Stimulated activated CD4-positive, alpha-beta T cell treated with anti-CD3 and anti-CD28 coated beads, TNF-alpha, amount 100 ng/mL, for 48 hours (primary cell): ENCODE measurements around the gene CREB5.
"Not testable (repeated sequence)": the region's sequence is repeated elsewhere in the genome, so short reads cannot be mapped to it uniquely, and the experiment has no call there.

Source experiments
- DNase-seq, 3 donors: peaks; one replicate each; pipeline ENCODE4 v3.0.0-alpha.2; 2020; ENCODE audit warnings: low read depth in 3 of 3

Gene CREB5

DNA sequence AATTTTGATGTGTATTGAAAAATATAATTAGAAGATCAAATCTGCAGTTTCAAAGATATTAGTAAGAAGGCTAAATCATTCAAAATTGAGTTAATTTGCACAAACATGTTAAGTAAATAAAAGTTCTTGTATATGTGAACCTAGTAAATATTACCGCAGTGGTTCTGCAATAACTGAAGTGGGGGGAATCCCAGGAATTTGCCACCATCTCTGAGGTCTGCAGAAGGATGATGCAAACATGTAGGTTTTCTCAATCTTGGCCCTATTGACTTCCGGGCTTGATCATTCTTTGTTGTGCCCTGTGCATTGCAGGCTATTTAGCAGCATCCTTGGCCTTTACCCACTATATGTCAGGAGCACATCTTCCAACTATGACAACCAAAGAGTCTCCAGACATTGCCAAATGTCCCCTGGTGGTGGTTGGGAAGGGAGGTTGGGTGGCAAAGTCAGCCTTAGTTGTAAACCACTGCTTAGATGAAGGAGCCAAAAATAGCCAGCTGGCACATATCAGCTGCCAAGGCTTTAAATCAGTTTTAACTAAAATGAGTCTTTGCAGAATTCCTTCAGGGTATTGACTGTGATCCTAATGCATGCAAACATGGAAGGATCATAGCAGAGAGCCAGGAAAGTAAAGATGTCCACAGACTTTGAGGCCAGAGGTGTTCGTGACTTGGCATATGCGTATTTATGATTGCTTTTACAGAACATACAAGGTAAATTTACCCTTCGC, 399.5 kb downstream of the CREB5 start:
- DNase-seq = no peak

DNA sequence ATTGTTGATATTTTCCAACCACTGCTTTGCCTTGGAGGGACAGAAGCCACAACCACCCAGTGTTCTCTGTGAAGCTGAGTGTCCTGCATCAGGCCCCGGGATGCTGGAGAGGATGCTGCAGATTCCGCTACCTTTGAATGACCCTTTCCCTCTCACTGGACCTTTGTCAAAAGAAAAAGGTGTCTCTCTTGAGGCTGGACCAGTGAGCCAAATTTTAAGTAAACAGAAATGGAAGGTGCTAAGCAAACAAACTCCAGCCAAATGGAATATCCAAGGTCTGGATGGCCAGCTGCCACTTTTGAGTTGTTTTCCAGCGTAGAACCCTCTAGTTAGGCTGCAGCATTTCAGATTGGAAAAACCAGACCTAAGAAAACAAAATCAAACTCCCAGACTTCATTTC, 400.3 kb downstream of the CREB5 start:
- DNase-seq = no peak

DNA sequence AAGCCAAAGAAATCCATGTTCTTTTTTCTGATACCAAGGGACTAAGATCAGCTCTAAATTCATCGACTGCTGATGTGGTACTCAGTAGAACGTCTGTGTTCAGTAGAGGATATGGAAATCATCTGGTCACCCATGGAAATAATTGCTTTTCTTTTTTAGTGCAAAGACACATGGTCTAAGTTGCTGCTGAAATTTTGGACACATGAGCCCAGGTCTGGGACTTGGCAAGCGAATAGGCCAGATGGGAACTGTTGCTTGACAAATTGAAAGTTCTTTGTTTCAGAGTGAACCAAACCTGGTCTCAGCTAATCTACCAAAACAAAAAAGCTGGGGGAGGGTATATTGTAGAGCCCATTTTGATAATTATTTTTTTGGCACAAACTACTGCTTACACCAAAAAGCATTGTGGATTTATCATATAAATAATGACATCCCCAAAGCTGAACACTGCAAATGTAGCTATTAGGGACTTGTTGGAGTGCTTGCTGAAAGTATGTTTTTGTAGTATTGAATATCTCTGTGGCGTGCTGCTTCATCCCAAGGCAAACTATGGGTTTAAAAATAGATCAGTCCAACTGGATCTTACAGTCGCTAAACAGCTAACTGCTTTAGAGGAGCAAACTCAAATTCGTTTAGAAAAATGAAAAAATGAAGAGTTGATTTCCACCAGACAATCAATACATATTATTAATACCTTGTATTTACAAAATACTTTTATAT, 401.1 kb downstream of the CREB5 start:
- no peak for DNase-seq

DNA sequence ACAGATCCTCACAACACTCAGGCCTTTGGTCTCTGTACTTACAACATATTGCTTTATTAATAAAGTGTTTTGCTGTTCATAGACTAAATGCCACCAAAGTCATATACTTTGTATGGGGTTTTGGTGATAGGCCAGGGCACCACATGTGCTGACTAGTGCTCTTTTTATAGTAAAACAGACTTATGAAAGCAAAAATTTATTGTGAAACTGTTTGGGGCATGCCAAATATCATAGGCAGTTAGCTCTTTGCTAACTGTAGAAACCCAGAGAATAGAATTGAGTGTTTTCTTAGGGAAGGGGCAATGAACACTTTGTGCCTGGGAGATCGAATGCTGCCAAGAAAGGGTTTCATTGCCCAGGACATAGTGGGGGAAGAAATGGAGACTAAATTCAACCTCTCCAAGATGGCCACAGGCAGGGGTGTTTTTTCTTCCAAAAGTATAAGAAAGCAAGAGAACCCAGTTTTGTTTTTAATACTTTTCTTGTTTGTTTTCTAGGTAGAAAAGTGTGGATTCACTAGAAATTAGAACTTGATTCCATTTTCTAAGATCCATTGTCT, 403.1 kb downstream of the CREB5 start:
- no peak for DNase-seq

- no peak for DNase-seq
Observed at GRCh38 chr7:28815928-28816373, 403.6 kb downstream of the CREB5 start.

GRCh38 chr7:28818996-28819395, 406.7 kb downstream of the CREB5 start:
- no peak for DNase-seq

DNA sequence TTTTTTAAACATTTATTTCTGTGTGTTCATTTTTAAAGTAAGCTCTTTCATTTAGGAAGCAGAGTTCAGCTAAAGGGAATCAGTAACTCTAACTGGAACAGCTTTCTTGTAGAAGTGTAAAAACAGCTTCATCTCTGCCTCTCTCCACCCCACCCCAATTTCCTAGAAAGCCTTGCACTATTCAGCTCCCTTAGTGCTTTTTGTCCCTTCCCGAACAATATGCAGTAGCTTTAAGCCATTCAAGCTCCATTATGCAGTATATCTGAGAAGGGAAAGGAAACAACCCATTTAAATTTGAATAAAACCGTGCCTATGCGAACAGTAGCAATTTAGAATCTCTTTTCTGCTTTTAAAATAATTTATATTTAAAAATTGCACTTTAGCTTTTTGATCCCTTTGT, 411.3 kb downstream of the CREB5 start:
- DNase-seq = no peak

DNA sequence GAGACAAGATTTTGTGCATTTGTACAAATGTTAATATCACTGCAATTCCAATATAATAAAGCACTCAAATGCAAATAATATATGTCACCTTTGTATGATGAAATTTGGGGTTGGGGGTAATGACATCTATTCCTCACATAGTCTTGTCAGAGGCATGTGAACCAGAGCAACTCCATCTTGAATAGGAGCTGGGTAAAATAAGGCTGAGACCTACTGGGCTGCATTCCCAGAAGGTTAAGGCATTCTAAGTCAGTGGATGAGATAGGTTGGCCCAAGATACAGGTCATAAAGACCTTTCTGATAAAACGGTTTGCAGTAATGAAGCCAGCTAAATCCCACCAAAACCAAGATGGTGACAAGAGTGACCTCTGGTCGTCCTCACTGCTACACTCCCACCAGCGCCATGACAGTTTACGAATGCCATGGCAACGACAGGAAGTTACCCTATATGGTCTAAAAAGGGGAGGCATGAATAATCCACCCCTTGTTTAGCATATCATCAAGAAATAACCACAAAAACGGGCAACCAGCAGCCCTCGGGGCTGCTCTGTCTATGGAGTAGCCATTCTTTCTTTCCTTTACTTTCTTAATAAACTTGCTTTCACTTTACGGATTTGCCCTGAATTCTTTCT, 413.6 kb downstream of the CREB5 start:
- not testable (repeated sequence) for DNase-seq

- DNase-seq = no peak
Observed at GRCh38 chr7:28830846-28831245, 418.5 kb downstream of the CREB5 start.

DNA sequence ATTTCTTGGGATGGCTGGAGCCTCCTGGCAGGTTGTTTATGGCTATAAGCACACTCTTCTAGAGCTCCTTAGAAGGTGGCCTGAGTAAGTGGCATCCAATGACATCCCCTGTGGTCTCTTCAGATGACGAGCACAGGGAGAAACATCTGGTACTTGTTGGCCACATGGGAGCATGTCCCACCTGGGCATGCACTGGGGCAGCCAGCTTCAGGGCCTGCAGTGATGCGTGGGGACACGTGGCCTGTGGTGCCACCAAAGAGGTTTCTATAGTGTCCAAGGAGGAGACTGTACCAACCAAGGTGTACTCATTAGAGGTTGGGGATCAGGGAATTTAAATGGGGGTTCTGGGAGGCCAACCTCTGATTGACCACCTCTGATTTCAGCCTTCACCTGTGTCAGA, 420.4 kb downstream of the CREB5 start:
- DNase-seq = no peak

DNA sequence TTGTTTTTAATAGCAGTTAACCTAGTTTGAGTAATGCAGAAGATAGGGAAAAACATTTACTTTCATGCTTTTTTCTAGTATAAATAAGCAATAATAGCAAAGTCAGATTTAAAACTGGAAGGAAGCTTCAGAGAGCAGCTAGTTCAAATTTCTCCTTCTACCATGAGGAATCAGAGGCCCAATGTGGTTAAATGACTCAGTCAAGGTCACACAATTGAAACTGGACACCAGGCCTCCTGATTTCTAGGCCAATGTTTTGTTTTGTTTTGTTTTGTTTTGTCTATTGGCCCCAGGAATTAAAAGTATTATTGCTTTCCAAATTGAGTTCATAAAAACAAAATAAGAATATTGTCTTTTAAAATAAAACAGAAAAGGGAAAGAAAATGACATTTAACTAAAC, 423.5 kb downstream of the CREB5 start:
- no peak for DNase-seq

DNA sequence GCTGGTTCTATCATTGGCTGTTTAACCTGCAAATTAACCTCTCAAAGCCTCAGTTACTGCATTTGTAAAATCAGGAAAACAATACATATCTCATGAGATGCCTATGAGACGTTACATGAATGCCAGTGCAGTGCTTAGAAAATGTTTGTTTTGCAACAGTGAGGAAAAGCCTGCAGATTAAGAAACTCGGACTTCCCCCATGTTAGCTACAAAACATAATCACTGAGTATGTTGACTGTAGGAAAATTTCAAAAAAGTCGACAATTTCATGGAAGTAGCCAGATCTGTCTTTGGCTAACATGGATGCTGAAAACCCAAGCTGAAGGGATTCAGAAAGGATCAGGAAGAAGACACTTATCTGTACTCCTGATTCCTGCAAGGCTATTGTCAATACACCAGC, 424.4 kb downstream of the CREB5 start:
- no peak for DNase-seq

DNA sequence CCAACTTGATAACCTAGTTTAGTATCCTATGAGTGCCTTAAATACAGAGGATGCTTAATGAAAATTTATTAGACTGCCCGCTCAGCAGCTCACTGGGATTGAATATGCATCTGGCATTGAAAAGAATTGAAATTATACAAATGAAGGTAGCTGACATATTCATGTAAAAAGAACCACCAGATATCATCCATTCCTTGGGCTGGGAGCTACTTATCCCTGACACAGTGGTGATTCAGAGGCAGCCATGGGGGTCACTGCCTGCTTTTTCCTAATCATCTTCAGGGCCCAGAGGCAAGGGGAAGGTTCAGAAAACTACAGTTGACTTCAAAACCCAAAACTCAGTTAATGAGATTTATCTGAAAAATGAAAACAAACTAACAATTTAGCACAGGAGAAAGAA, 424.9 kb downstream of the CREB5 start:
- DNase-seq = no peak

- DNase-seq = no peak
Observed at GRCh38 chr7:28840592-28840995, 428.3 kb downstream of the CREB5 start.

DNA sequence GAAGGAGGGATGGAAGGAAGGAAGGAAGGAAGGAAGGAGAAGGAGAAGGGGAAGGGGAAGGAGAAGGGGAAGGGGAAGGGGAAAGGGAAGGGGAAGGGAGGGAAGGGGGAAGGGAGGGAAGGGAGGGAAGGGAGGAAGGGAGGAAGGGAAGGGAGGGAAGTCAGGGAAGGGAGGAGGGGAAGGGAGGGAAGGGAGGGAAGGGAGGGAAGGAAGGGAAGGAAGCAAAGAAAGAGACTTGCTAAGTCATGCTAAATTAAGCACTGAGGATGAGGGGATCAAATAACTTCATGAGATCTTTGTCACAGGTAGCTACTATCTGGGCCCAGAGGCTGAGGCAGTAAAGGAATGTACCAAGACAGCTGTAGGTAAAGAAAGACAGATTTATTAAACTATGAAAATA, 429.4 kb downstream of the CREB5 start:
- no peak for DNase-seq

GRCh38 chr7:28842769-28843295, 430.5 kb downstream of the CREB5 start:
- DNase-seq = no peak

DNA sequence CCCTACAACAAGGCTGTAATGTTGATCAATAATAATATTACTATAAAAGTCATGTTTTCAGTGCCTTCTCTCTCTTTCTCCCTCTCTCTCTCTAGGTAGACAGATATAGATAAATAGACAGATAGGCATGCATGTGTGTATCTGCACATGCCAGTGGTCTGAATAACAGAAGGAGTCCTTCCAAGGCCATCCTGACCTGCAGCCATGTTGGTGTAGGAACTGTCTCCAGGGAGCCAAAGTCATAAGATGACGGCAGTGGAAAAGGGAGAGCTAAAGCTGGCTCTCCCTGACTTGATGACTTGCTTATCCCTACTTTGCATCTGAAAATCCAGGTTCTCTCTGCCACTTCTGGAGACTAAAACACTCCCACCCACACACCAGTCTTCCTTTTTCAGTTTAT, 432.8 kb downstream of the CREB5 start:
- no peak for DNase-seq

DNA sequence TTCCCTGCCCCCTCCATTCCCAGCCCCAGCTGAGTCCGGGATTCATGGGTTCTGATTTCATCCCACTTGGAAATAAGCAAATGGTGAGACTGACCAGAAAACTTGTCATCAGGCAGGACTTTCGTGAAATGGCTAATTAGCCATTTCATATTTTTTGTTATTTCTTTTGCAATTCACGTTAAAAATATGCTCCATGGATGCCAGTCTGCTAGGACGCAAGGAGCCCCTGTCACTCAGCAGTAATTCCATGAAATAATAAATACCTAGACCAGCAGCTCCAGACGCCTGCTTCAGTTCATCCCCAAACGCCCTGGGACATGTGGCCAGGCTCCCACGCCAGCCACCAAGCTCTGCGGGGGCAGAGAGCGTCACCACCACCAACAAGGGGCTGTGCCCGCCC, 434.9 kb downstream of the CREB5 start:
- DNase-seq = no peak

DNA sequence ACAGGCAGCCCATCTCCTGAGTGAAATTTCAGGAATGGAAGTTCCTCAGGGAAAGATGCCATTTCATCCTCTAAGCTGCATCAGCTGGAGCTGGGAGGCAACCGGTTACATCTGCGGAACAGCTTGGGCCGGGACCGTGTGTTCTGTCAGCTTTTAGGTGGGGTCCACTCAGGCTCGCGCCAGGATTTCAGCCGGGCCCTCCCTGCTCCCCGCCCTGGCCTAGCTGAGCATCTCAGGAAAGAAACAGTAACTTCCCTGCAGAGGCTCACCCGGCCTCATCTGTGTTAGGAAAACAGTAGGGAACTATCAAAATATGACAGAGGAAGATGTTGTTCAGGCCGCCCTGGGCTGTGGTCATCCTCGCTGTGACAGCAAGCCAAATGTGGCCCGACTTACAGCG, 435.4 kb downstream of the CREB5 start:
- DNase-seq = no peak

DNA sequence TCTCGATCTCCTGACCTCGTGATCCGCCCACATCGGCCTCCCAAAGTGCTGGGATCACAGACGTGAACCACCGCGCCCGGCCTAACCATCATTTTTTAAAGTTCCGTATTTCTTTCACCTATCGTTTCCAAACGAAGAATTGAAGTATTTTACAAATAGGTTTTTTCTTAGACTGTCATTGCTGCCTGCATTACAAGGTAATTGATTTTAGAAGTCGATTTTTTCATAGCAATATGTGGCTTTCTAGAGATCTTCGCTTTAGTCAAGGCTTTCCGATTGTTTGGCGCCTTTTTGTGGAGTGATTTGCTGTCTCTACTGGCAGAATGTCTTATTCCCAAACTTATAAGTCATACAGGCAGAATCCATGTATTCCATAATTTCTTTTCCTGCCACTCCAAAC, 436.6 kb downstream of the CREB5 start:
- DNase-seq = no peak

DNA sequence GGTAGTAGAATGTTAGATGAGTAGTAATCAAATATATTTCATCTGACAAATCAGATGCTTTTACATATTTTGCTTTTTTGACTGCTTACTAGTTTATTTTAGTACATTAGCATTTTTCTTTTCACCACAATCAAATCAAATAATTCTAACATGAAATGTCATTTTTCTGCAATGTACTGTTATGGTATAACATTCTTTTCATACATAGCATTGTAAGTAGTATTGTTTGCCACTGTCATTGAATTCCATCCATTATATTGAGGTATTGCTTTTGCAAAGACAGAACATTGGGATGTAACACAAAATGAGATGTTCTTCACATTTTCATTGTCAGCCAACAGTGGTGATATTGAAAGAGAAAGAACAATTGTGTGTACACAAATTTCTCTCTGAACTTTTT, 438.4 kb downstream of the CREB5 start:
- DNase-seq = no peak

GRCh38 chr7:28853150-28853549, 440.8 kb downstream of the CREB5 start:
- DNase-seq = no peak
